Stimulated activated CD8-positive, alpha-beta memory T cell treated with anti-CD3 and anti-CD28 coated beads, Interleukin-2, amount 100 ng/mL, for 48 hours (primary cell): Measurements from ENCODE around the gene DLGAP4.
"Not testable (repeated sequence)": the region's sequence is repeated elsewhere in the genome, so short reads cannot be mapped to it uniquely, and the experiment has no call there.

Experiments used
- DNase-seq, 2 donors: peaks; one replicate each; pipeline ENCODE4 v3.0.0-alpha.2; 2020; ENCODE audit warnings: low read depth in 2 of 2

The DLGAP4 gene

GRCh38 chr20:36355469-36356171 lies 49.5 kb downstream of the DLGAP4 start:
- DNase-seq, result no peak

GRCh38 chr20:36359668-36360406 lies 53.7 kb downstream of the DLGAP4 start:
- DNase-seq, result no peak

GRCh38 chr20:36360429-36360828 lies 54.3 kb downstream of the DLGAP4 start:
- no peak for DNase-seq

- DNase-seq, result no peak
These were observed 55.3 kb downstream of the DLGAP4 start for GRCh38 chr20:36361406-36361805.

GRCh38 chr20:36362261-36362660 lies 56.1 kb downstream of the DLGAP4 start:
- DNase-seq, result no peak

GRCh38 chr20:36362978-36363713 lies 57.0 kb downstream of the DLGAP4 start:
- no peak for DNase-seq

GRCh38 chr20:36364506-36364905 lies 58.4 kb downstream of the DLGAP4 start:
- DNase-seq, result no peak

- no peak for DNase-seq
These were observed 60.7 kb downstream of the DLGAP4 start for GRCh38 chr20:36366623-36367369.

- no peak for DNase-seq
These were observed 61.2 kb downstream of the DLGAP4 start for GRCh38 chr20:36367370-36367745.

GRCh38 chr20:36367907-36368799 lies 62.0 kb downstream of the DLGAP4 start:
- DNase-seq, result no peak

- DNase-seq, result no peak
These were observed 62.7 kb downstream of the DLGAP4 start for GRCh38 chr20:36368869-36369268.

GRCh38 chr20:36369739-36370138 lies 63.6 kb downstream of the DLGAP4 start:
- no peak for DNase-seq

- DNase-seq, result no peak
These were observed 65.1 kb downstream of the DLGAP4 start for GRCh38 chr20:36370991-36371790.

GRCh38 chr20:36372666-36373065 lies 66.5 kb downstream of the DLGAP4 start:
- no peak for DNase-seq

GRCh38 chr20:36373089-36373488 lies 67.0 kb downstream of the DLGAP4 start:
- no peak for DNase-seq

GRCh38 chr20:36374995-36375394 lies 68.9 kb downstream of the DLGAP4 start:
- no peak for DNase-seq

- DNase-seq, result no peak
These were observed 71.5 kb downstream of the DLGAP4 start for GRCh38 chr20:36377348-36378326.

- no peak for DNase-seq
These were observed 72.5 kb downstream of the DLGAP4 start for GRCh38 chr20:36378686-36379085.

GRCh38 chr20:36379914-36380313 lies 73.8 kb downstream of the DLGAP4 start:
- DNase-seq, result not testable (repeated sequence)
